Stimulated activated effector memory CD8-positive, alpha-beta T cell treated with anti-CD3 and anti-CD28 coated beads, Interleukin-12 subunit alpha, Interleukin-12 subunit beta, amount 100 ng/mL, for 72 hours (primary cell): ENCODE measurements around the gene EI24.
"Not testable (repeated sequence)": the region's sequence is repeated elsewhere in the genome, so short reads cannot be mapped to it uniquely, and the experiment has no call there.

Experiments used
- ATAC-seq: fragments of 150-1000 bp; cut with Tn5 transposase; 2 replicates; pipeline ENCODE4 v1.10.0; 2021
- DNase-seq, 2 donors: peaks; one replicate each; pipeline ENCODE4 v3.0.0; 2021 to 2022; ENCODE audit warnings: low spot score in 2 of 2
- H3K27ac Mint-ChIP-seq: one replicate; pipeline ENCODE4 v1.8.0; 2022; ENCODE audit warnings: mild to moderate bottlenecking, mixed read lengths
- H3K36me3 Mint-ChIP-seq: one replicate; pipeline ENCODE4 v1.8.0; 2022; ENCODE audit warnings: mild to moderate bottlenecking, mixed read lengths
- H3K4me1 Mint-ChIP-seq: one replicate; pipeline ENCODE4 v1.8.0; 2022; ENCODE audit warnings: mixed read lengths
- H3K4me3 Mint-ChIP-seq: one replicate; pipeline ENCODE4 v1.8.0; 2022; ENCODE audit warnings: mild to moderate bottlenecking, mixed read lengths
- H3K9me3 Mint-ChIP-seq: one replicate; pipeline ENCODE4 v1.8.0; 2022; ENCODE audit warnings: mixed read lengths

Gene EI24

GRCh38 chr11:125564357-125564756 is 4.9 kb upstream of the EI24 start:
- Mint-ChIP-seq H3K4me1 (no peaks in the 10 kb centered on the region), H3K36me3 (no peaks in the 10 kb centered on the region), H3K27ac (no peak overlapping the region), H3K4me3 (no peak overlapping the region), H3K9me3 (no peaks in the 10 kb centered on the region)
- ATAC-seq (no peak), DNase-seq (no peak)

GRCh38 chr11:125566235-125566634 is 3.0 kb upstream of the EI24 start:
- no peaks in the 10 kb centered on the region for H3K36me3 Mint-ChIP-seq
- DNase-seq, result no peak
- peaks cover 13% of the 10 kb centered on the region for H3K4me1 Mint-ChIP-seq
- H3K9me3 Mint-ChIP-seq, result no peaks in the 10 kb centered on the region
- H3K27ac Mint-ChIP-seq, result no peak overlapping the region
- ATAC-seq, result no peak
- H3K4me3 Mint-ChIP-seq, result no peak overlapping the region

- Mint-ChIP-seq H3K9me3 (no peaks in the 10 kb centered on the region), H3K27ac (peak overlapping the region; percentile 94), H3K4me1 (peaks cover 13% of the 10 kb centered on the region), H3K36me3 (peaks cover 38% of the 10 kb centered on the region), H3K4me3 (peak overlapping the region; percentile 88)
- ATAC-seq (peak; percentile 81), DNase-seq (no peak)
Measured at GRCh38 chr11:125569915-125570621, 791 bp downstream of the EI24 start.

GRCh38 chr11:125570952-125571351 is 1.7 kb downstream of the EI24 start:
- Mint-ChIP-seq H3K4me3 (peak overlapping the region; percentile 88), H3K9me3 (no peaks in the 10 kb centered on the region), H3K4me1 (peaks cover 13% of the 10 kb centered on the region), H3K36me3 (peaks cover 47% of the 10 kb centered on the region), H3K27ac (peak overlapping the region; percentile 94)
- DNase-seq, result no peak
- ATAC-seq, result no peak

GRCh38 chr11:125572916-125573315 is 3.6 kb downstream of the EI24 start:
- no peak overlapping the region for H3K27ac Mint-ChIP-seq
- H3K9me3 Mint-ChIP-seq, result no peaks in the 10 kb centered on the region
- no peak for DNase-seq
- H3K4me3 Mint-ChIP-seq, result no peak overlapping the region
- ATAC-seq, result no peak
- peaks cover 13% of the 10 kb centered on the region for H3K4me1 Mint-ChIP-seq
- H3K36me3 Mint-ChIP-seq, result peaks cover 67% of the 10 kb centered on the region

GRCh38 chr11:125577181-125577580 is 7.9 kb downstream of the EI24 start:
- not testable (repeated sequence) for DNase-seq, H3K9me3 Mint-ChIP-seq, H3K4me1 Mint-ChIP-seq, H3K4me3 Mint-ChIP-seq, ATAC-seq, H3K27ac Mint-ChIP-seq
- peaks cover 100% of the 10 kb centered on the region for H3K36me3 Mint-ChIP-seq

GRCh38 chr11:125578783-125579182 is 9.5 kb downstream of the EI24 start:
- Mint-ChIP-seq H3K36me3 (peaks cover 100% of the 10 kb centered on the region), H3K4me1 (no peaks in the 10 kb centered on the region), H3K27ac (no peak overlapping the region), H3K9me3 (no peaks in the 10 kb centered on the region), H3K4me3 (no peak overlapping the region)
- ATAC-seq (no peak), DNase-seq (no peak)

GRCh38 chr11:125579811-125580210 is 10.5 kb downstream of the EI24 start:
- no peak overlapping the region for H3K4me3 Mint-ChIP-seq
- H3K9me3 Mint-ChIP-seq, result no peaks in the 10 kb centered on the region
- ATAC-seq (no peak), DNase-seq (no peak)
- H3K4me1 Mint-ChIP-seq, result no peaks in the 10 kb centered on the region
- peaks cover 100% of the 10 kb centered on the region for H3K36me3 Mint-ChIP-seq
- H3K27ac Mint-ChIP-seq, result no peak overlapping the region

- Mint-ChIP-seq H3K27ac (no peak overlapping the region), H3K9me3 (no peaks in the 10 kb centered on the region), H3K36me3 (peaks cover 70% of the 10 kb centered on the region), H3K4me1 (peaks cover 11% of the 10 kb centered on the region), H3K4me3 (no peak overlapping the region)
- DNase-seq (no peak), ATAC-seq (no peak)
Measured at GRCh38 chr11:125583496-125583895, 14.2 kb downstream of the EI24 start.

GRCh38 chr11:125585487-125585886 is 16.2 kb downstream of the EI24 start:
- Mint-ChIP-seq H3K36me3 (peaks cover 51% of the 10 kb centered on the region), H3K4me3 (no peak overlapping the region), H3K27ac (no peak overlapping the region), H3K9me3 (no peaks in the 10 kb centered on the region), H3K4me1 (peaks cover 12% of the 10 kb centered on the region)
- ATAC-seq, result no peak
- no peak for DNase-seq

GRCh38 chr11:125586623-125587022 is 17.3 kb downstream of the EI24 start:
- Mint-ChIP-seq H3K4me3 (no peak overlapping the region), H3K4me1 (peaks cover 18% of the 10 kb centered on the region), H3K9me3 (no peaks in the 10 kb centered on the region), H3K36me3 (peaks cover 42% of the 10 kb centered on the region), H3K27ac (no peak overlapping the region)
- ATAC-seq (peak; percentile 89), DNase-seq (no peak)

GRCh38 chr11:125587480-125587879 is 18.2 kb downstream of the EI24 start:
- DNase-seq (no peak), ATAC-seq (no peak)
- no peaks in the 10 kb centered on the region for H3K9me3 Mint-ChIP-seq

GRCh38 chr11:125588505-125588904 is 19.2 kb downstream of the EI24 start:
- no peak overlapping the region for H3K27ac Mint-ChIP-seq

More at GRCh38 chr11:125587480-125587879, 18.2 kb downstream of the EI24 start:
- Mint-ChIP-seq H3K4me3 (no peak overlapping the region), H3K27ac (no peak overlapping the region), H3K36me3 (peaks cover 42% of the 10 kb centered on the region), H3K4me1 (peaks cover 21% of the 10 kb centered on the region)

GRCh38 chr11:125591649-125592304 is 22.5 kb downstream of the EI24 start:
- no peaks in the 10 kb centered on the region for H3K9me3 Mint-ChIP-seq
- ATAC-seq, result peak; percentile 37
- peak in 1 of 2 donors; percentile 75 for DNase-seq
- peaks cover 53% of the 10 kb centered on the region for H3K4me1 Mint-ChIP-seq
- H3K27ac Mint-ChIP-seq, result peak overlapping the region; percentile 98
- H3K36me3 Mint-ChIP-seq, result peaks cover 49% of the 10 kb centered on the region
- H3K4me3 Mint-ChIP-seq, result peak overlapping the region; percentile 91

More at GRCh38 chr11:125588505-125588904, 19.2 kb downstream of the EI24 start:
- no peak for ATAC-seq
- Mint-ChIP-seq H3K36me3 (peaks cover 42% of the 10 kb centered on the region), H3K4me3 (no peak overlapping the region), H3K9me3 (no peaks in the 10 kb centered on the region), H3K4me1 (peaks cover 29% of the 10 kb centered on the region)
- DNase-seq, result no peak

- peaks cover 54% of the 10 kb centered on the region for H3K4me1 Mint-ChIP-seq
- peak within 1 kb of the TSS; percentile 98 for H3K27ac Mint-ChIP-seq
- H3K9me3 Mint-ChIP-seq, result no peaks in the 10 kb centered on the region
- ATAC-seq, result peak; percentile 97
- H3K4me3 Mint-ChIP-seq, result peak within 1 kb of the TSS; percentile 91
- H3K36me3 Mint-ChIP-seq, result peaks cover 56% of the 10 kb centered on the region
- DNase-seq, result peak; percentile 98 to 99
Measured at GRCh38 chr11:125592305-125593113, 23.2 kb downstream of the EI24 start, which contains the start of gene STT3A. STT3A (plus strand) TSS chr11:125592852; CDS start chr11:125595916, 3,064 bp downstream.
